Fibroblast of lung (primary cell): ENCODE results near the gene CLNS1A. TPM values are rescaled to one million over a fixed set of nuclear protein-coding genes. Genes with fewer than 3 reads are reported as not detected.

Source experiments
- DNase-seq, 2 donors: peaks; one replicate each; pipeline versions ENCODE4 v3.0.0 to v3.0.0-alpha.2; 2010; ENCODE audit warnings: low read depth in 2 of 2
- H2AFZ ChIP-seq: 2 replicates; pipeline ENCODE4 v1.5.1; 2012; ENCODE audit warnings: low read length, control low read depth, inconsistent platforms
- H3K27ac ChIP-seq: 2 replicates; pipeline ENCODE4 v1.5.1; 2011; ENCODE audit warnings: low read length, control low read depth; ENCODE audit not compliant: insufficient read depth
- H3K27me3 ChIP-seq: 2 replicates; pipeline ENCODE4 v1.5.1; 2011; ENCODE audit warnings: mild to moderate bottlenecking, low read length; ENCODE audit not compliant: control insufficient read depth, insufficient read depth
- H3K36me3 ChIP-seq: 2 replicates; pipeline ENCODE4 v1.5.1; 2011; ENCODE audit warnings: low read length; ENCODE audit not compliant: control insufficient read depth, insufficient read depth
- H3K4me1 ChIP-seq: 2 replicates; pipeline ENCODE4 v1.5.1; 2011; ENCODE audit warnings: low read length; ENCODE audit not compliant: control insufficient read depth, insufficient read depth; ENCODE audit errors: extremely low read depth
- H3K4me2 ChIP-seq: 2 replicates; pipeline ENCODE4 v1.5.1; 2011; ENCODE audit warnings: low read length, control low read depth; ENCODE audit not compliant: insufficient read depth; ENCODE audit errors: extremely low read depth
- H3K4me3 ChIP-seq, 4 experiments: fragments of 200-600 bp in 1 of 4; sonication (generic) in 1 of 4; replicated peaks in 1 of 4; 2 replicates each; pipeline ENCODE4 v1.5.1; 2011 to 2016; ENCODE audit warnings: low read length in 4 of 4, low read depth in 3 of 4, mild to moderate bottlenecking in 3 of 4, control low read depth in 2 of 4, inconsistent platforms in 1 of 4, mixed read lengths in 1 of 4; ENCODE audit not compliant: insufficient read depth in 1 of 4; ENCODE audit errors: control extremely low read depth in 1 of 4
- H3K79me2 ChIP-seq: 2 replicates; pipeline ENCODE4 v1.5.1; 2012; ENCODE audit warnings: mild to moderate bottlenecking, low read length, inconsistent platforms; ENCODE audit not compliant: control insufficient read depth, insufficient read depth
- H3K9ac ChIP-seq: 2 replicates; pipeline ENCODE4 v1.5.1; 2011; ENCODE audit warnings: mild to moderate bottlenecking, low read length, control low read depth; ENCODE audit not compliant: insufficient read depth
- H3K9me3 ChIP-seq: 2 replicates; pipeline ENCODE4 v1.5.1; 2012; ENCODE audit warnings: low read depth, low read length; ENCODE audit not compliant: control insufficient read depth, insufficient read depth
- H4K20me1 ChIP-seq: 2 replicates; pipeline ENCODE4 v1.5.1; 2011; ENCODE audit warnings: low read length; ENCODE audit not compliant: control insufficient read depth, insufficient read depth; ENCODE audit errors: extremely low read depth
- CTCF ChIP-seq, 2 donors: IDR thresholded peaks in 1 of 2; conservative IDR thresholded peaks in 1 of 2; 1 replicate in 1 of 2; 2 replicates in 1 of 2; pipeline ENCODE4 v1.5.1; 2011 to 2012; ENCODE audit warnings: low read length in 2 of 2, control low read depth in 1 of 2, inconsistent platforms in 1 of 2, low read depth in 1 of 2, mild to moderate bottlenecking in 1 of 2
- EZH2 ChIP-seq: IDR thresholded peaks from 2 replicates; pipeline ENCODE4 v1.5.1; 2012; ENCODE audit warnings: low read length, control low read depth, mild to moderate bottlenecking; ENCODE audit errors: missing control alignments
- polyA plus RNA-seq, 2 donors: library from polyadenylated mRNA; depleted of rRNA in 1 of 2; stranded (reverse) in 1 of 2; unstranded in 1 of 2; fragments of >200 nt; gene quantifications; 2 replicates each; pipeline ENCODE4 v1.2.1, GENCODE V29; 2011 to 2012; ENCODE audit warnings: missing spikeins in 1 of 2
- total RNA-seq: library from RNA; depleted of rRNA; stranded (reverse); fragments of >200 nt; gene quantifications from 2 replicates; pipeline ENCODE4 v1.2.1, GENCODE V29; 2014

The CLNS1A gene
- total and polyA plus RNA-seq, 2 donors (not counting 1 experiment from before 2014, with no cell fraction given), result 130 to 144 TPM

GRCh38 chr11:77658213-77659013 lies 20.8 kb upstream of the CLNS1A start:
- H3K4me2 ChIP-seq, result no peak overlapping the region

GRCh38 chr11:77656362-77656761 lies 18.8 kb upstream of the CLNS1A start:
- Histone ChIP-seq H3K27ac (no peak overlapping the region), H3K9ac (no peak overlapping the region), H2AFZ (no peak overlapping the region), H3K9me3 (no peaks in the 10 kb centered on the region), H3K79me2 (no peaks in the 10 kb centered on the region), H3K27me3 (no peaks in the 10 kb centered on the region), H3K36me3 (no peaks in the 10 kb centered on the region), H4K20me1 (no peaks in the 10 kb centered on the region), H3K4me1 (peaks cover 2% of the 10 kb centered on the region), H3K4me3 (no peak overlapping the region), H3K4me2 (no peak overlapping the region)
- TF ChIP-seq CTCF (conservative IDR thresholded peaks at IDR 0.05 in 1 of 2, IDR thresholded peaks at IDR 0.05 in 1 of 2; ENCODE audit: low read depth in 1 of 2, low read length in 2 of 2), result no peak
- DNase-seq, result no peak

More at GRCh38 chr11:77658213-77659013, 20.8 kb upstream of the CLNS1A start:
- peak; percentile 21 to 38 for DNase-seq
- no peaks in the 10 kb centered on the region for H3K27me3 ChIP-seq
- H3K79me2 ChIP-seq, result no peaks in the 10 kb centered on the region
- TF ChIP-seq EZH2, result no peak
- TF ChIP-seq CTCF (conservative IDR thresholded peaks at IDR 0.05 in 1 of 2, IDR thresholded peaks at IDR 0.05 in 1 of 2; ENCODE audit: low read depth in 1 of 2, low read length in 2 of 2), result no peak
- H3K4me1 ChIP-seq, result peaks cover 2% of the 10 kb centered on the region
- H3K9ac ChIP-seq, result no peak overlapping the region
- H2AFZ ChIP-seq, result no peak overlapping the region
- H3K4me3 ChIP-seq, result no peak overlapping the region
- H4K20me1 ChIP-seq, result no peaks in the 10 kb centered on the region
- H3K9me3 ChIP-seq, result no peaks in the 10 kb centered on the region
- no peaks in the 10 kb centered on the region for H3K36me3 ChIP-seq
- no peak overlapping the region for H3K27ac ChIP-seq

GRCh38 chr11:77654770-77655434 lies 17.3 kb upstream of the CLNS1A start:
- DNase-seq, result peak in 1 of 2 donors; percentile 52
- no peak overlapping the region for H2AFZ ChIP-seq
- H3K4me3 ChIP-seq, result no peak overlapping the region
- TF ChIP-seq EZH2 (no peak), CTCF (conservative IDR thresholded peaks at IDR 0.05 in 1 of 2, IDR thresholded peaks at IDR 0.05 in 1 of 2; ENCODE audit: low read depth in 1 of 2, low read length in 2 of 2) (no peak)
- H3K9me3 ChIP-seq, result no peaks in the 10 kb centered on the region
- no peaks in the 10 kb centered on the region for H3K27me3 ChIP-seq
- H3K9ac ChIP-seq, result no peak overlapping the region
- H3K79me2 ChIP-seq, result no peaks in the 10 kb centered on the region
- H3K4me1 ChIP-seq, result peaks cover 2% of the 10 kb centered on the region
- no peak overlapping the region for H3K4me2 ChIP-seq
- no peak overlapping the region for H3K27ac ChIP-seq
- H4K20me1 ChIP-seq, result no peaks in the 10 kb centered on the region
- no peaks in the 10 kb centered on the region for H3K36me3 ChIP-seq
